Dermis microvascular lymphatic vessel endothelial cell (primary cell): ENCODE results near the gene ENO3. TPM values are rescaled to one million over a fixed set of nuclear protein-coding genes. Genes with fewer than 3 reads are reported as not detected.
A peak's percentile ranks its signal among the peaks of the same experiment; 100 is the strongest.
"Not testable (repeated sequence)": the region's sequence is repeated elsewhere in the genome, so short reads cannot be mapped to it uniquely, and the experiment has no call there.

Experiments
- DNase-seq, 2 donors: peaks; one replicate each; pipeline versions ENCODE4 v3.0.0 to v3.0.0-alpha.2; 2010; ENCODE audit warnings: low read depth in 2 of 2
- total RNA-seq: library from RNA; depleted of rRNA; stranded (reverse); fragments of >200 nt; gene quantifications from 2 replicates; pipeline ENCODE4 v1.2.1, GENCODE V29; 2014

Gene ENO3
- 1.5 and 2.7 TPM in 2 replicates for total RNA-seq

GRCh38 chr17:4950746-4951204 lies at the start of gene ENO3:
Gene ENO3 (plus strand): TSS chr17:4951119. CDS start chr17:4951830, 711 bp downstream.
- no peak for DNase-seq

GRCh38 chr17:4901648-4902344 lies 49.1 kb upstream of the ENO3 start:
- peak; percentile 65 to 85 for DNase-seq

GRCh38 chr17:4902540-4902939 lies 48.4 kb upstream of the ENO3 start:
- no peak for DNase-seq

- peak; percentile 76 to 87 for DNase-seq
Measured at GRCh38 chr17:4903051-4903818, 47.7 kb upstream of the ENO3 start, which contains the start of gene CHRNE. Gene CHRNE (minus strand): TSS chr17:4903098. CDS start chr17:4903063, 35 bp downstream.

- DNase-seq, result not testable (repeated sequence)
Measured at GRCh38 chr17:4906642-4907041, 44.3 kb upstream of the ENO3 start.

GRCh38 chr17:4908301-4908700 lies 42.6 kb upstream of the ENO3 start:
- no peak for DNase-seq

GRCh38 chr17:4908711-4909496 lies 42.0 kb upstream of the ENO3 start:
- DNase-seq, result peak; percentile 87 to 94

- DNase-seq, result no peak
Measured at GRCh38 chr17:4913994-4914393, 36.9 kb upstream of the ENO3 start.

- DNase-seq, result not testable (repeated sequence)
Measured at GRCh38 chr17:4914551-4914950, 36.4 kb upstream of the ENO3 start.

GRCh38 chr17:4919511-4920047 lies 31.3 kb upstream of the ENO3 start:
- no peak for DNase-seq

GRCh38 chr17:4920351-4921048 lies 30.4 kb upstream of the ENO3 start:
- no peak for DNase-seq

- DNase-seq, result no peak
Measured at GRCh38 chr17:4921320-4921719, 29.6 kb upstream of the ENO3 start.

GRCh38 chr17:4926577-4927335 lies 24.2 kb upstream of the ENO3 start:
- DNase-seq, result not testable (repeated sequence)

GRCh38 chr17:4928881-4929280 lies 22.0 kb upstream of the ENO3 start:
- DNase-seq, result no peak

GRCh38 chr17:4931963-4932362 lies 19.0 kb upstream of the ENO3 start, which contains the start of gene GP1BA:
Gene GP1BA (plus strand): TSS chr17:4932277. CDS start chr17:4932605, 328 bp downstream.
- no peak for DNase-seq

- DNase-seq, result no peak
Measured at GRCh38 chr17:4932756-4933155, 18.2 kb upstream of the ENO3 start.

GRCh38 chr17:4933646-4934045 lies 17.3 kb upstream of the ENO3 start:
- DNase-seq, result no peak

- DNase-seq, result peak in 1 of 2 donors; percentile 36
Measured at GRCh38 chr17:4934173-4934979, 16.5 kb upstream of the ENO3 start.

GRCh38 chr17:4935650-4936049 lies 15.3 kb upstream of the ENO3 start:
- DNase-seq, result no peak
